ENCODE results near the gene GZMM.

GRCh38 chr19:588741-589692 lies 45.2 kb downstream of the GZMM start:
- no peak for TF ChIP-seq CTCF (IDR thresholded peaks at IDR 0.05)
- no peak for TF ChIP-seq POLR2A (IDR thresholded peaks at IDR 0.05)
- no peak for TF ChIP-seq POLR2AphosphoS5 (IDR thresholded peaks at IDR 0.05)
- TF ChIP-seq EP300 (IDR thresholded peaks at IDR 0.05): no peak
